Measurements from ENCODE around the gene AUTS2.

DNA sequence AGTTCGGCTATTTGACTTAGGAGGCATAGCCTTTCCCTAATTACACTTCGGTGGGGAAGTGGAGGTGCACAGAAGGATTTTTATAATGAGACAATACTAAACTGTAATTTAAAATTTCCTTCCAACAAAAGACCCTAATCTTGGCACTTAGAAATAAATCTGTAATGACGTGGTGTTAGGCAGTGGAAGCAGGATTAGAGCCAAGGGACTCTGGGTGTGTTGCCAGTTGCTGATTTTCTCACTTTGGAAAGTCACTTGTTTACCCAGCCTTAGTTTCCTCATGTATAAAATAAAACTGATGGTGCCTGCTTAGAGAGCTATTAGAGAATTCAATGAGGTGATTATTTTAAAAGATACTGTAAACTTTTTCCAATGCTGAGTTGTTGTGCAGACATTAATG, 287.2 kb downstream of the AUTS2 start:
- no peak for TF ChIP-seq YY1 (IDR thresholded peaks at IDR 0.05; ENCODE audit: insufficient read depth, insufficient read length)
- TF ChIP-seq ZNF274 (IDR thresholded peaks at IDR 0.05; ENCODE audit: low read depth, low read length), result no peak
